ENCODE results near the gene PMM1.

GRCh38 chr22:41531715-41532477 lies 57.7 kb downstream of the PMM1 start:
- TF ChIP-seq POLR2A (IDR thresholded peaks at IDR 0.05) = no peak
- TF ChIP-seq, protein P1, sequence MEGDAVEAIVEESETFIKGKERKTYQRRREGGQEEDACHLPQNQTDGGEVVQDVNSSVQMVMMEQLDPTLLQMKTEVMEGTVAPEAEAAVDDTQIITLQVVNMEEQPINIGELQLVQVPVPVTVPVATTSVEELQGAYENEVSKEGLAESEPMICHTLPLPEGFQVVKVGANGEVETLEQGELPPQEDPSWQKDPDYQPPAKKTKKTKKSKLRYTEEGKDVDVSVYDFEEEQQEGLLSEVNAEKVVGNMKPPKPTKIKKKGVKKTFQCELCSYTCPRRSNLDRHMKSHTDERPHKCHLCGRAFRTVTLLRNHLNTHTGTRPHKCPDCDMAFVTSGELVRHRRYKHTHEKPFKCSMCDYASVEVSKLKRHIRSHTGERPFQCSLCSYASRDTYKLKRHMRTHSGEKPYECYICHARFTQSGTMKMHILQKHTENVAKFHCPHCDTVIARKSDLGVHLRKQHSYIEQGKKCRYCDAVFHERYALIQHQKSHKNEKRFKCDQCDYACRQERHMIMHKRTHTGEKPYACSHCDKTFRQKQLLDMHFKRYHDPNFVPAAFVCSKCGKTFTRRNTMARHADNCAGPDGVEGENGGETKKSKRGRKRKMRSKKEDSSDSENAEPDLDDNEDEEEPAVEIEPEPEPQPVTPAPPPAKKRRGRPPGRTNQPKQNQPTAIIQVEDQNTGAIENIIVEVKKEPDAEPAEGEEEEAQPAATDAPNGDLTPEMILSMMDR (IDR thresholded peaks at IDR 0.05) = no peak

All from thyroid gland (tissue), 4 donors.